IMR-90 (cell line): ENCODE measurements around the gene CCDC9. TPM values are rescaled to one million over a fixed set of nuclear protein-coding genes. Genes with fewer than 3 reads are reported as not detected.

ENCODE experiments used
- ATAC-seq: fragments of 200-7000 bp; cut with Tn5 transposase; 2 replicates; pipeline ENCODE4 v1.9.1; 2020; ENCODE audit warnings: low read depth, mild to moderate bottlenecking, moderate library complexity
- BruUV-seq: library from RNA; stranded (reverse); fragments of 400-500 nt; replicated peaks from 2 replicates; lab custom pipeline; 2021; lab: Mats Ljungman, UMichigan
- CTCF ChIA-PET: fragments of 300-600 bp; formaldehyde crosslinking; extraction: SDS; loops from one replicate; lab custom pipeline; 2021; ENCODE audit warnings: antibody characterized with exemption; lab: Yijun Ruan, JAX
- POLR2A ChIA-PET: fragments of 300-600 bp; sonication (Branson Sonifier 250); formaldehyde crosslinking; loops from one replicate; lab custom pipeline; 2022; ENCODE audit warnings: antibody characterized with exemption; ENCODE audit not compliant: unreplicated experiment; lab: Charles Lee
- DNase-seq: peaks from one replicate; pipeline ENCODE4 v3.0.0; 2013
- H2AFZ ChIP-seq: replicated peaks from 2 replicates; pipeline ENCODE3; 2013; ENCODE audit warnings: low read length, mild to moderate bottlenecking; ENCODE audit not compliant: poor library complexity
- H2AK5ac ChIP-seq: 2 replicates; pipeline ENCODE4 v1.6.1; 2013; ENCODE audit warnings: low read depth, low read length, inconsistent platforms
- H2AK9ac ChIP-seq: replicated peaks from 2 replicates; pipeline ENCODE3; 2013; ENCODE audit warnings: mild to moderate bottlenecking, low read depth, low read length, moderate library complexity; ENCODE audit not compliant: poor library complexity
- H2BK120ac ChIP-seq: 2 replicates; pipeline ENCODE4 v1.6.1; 2013; ENCODE audit warnings: low read depth, low read length, inconsistent platforms
- H2BK15ac ChIP-seq: 3 replicates; pipeline ENCODE4 v1.6.1; 2013; ENCODE audit warnings: low read depth, low read length, inconsistent platforms
- H2BK20ac ChIP-seq: 2 replicates; pipeline ENCODE4 v1.6.1; 2013; ENCODE audit warnings: low read depth, mild to moderate bottlenecking, inconsistent platforms, low read length, moderate library complexity
- H2BK5ac ChIP-seq: 2 replicates; pipeline ENCODE4 v1.6.1; 2013; ENCODE audit warnings: mild to moderate bottlenecking, low read depth, low read length, inconsistent platforms; ENCODE audit not compliant: poor library complexity, severe bottlenecking
- H3K14ac ChIP-seq: replicated peaks from 2 replicates; pipeline ENCODE4 v1.6.1; 2013; ENCODE audit warnings: low read depth, low read length, inconsistent platforms
- H3K18ac ChIP-seq: 2 replicates; pipeline ENCODE4 v1.6.1; 2013; ENCODE audit warnings: low read depth, low read length, control low read depth
- H3K23ac ChIP-seq: 2 replicates; pipeline ENCODE4 v1.6.1; 2013; ENCODE audit warnings: low read depth, low read length, inconsistent platforms
- H3K27ac ChIP-seq: 2 replicates; pipeline ENCODE4 v1.5.1; 2013; ENCODE audit warnings: mild to moderate bottlenecking, control low read depth, low read length; ENCODE audit not compliant: insufficient read depth
- H3K27me3 ChIP-seq: 2 replicates; pipeline ENCODE4 v1.6.1; 2013; ENCODE audit warnings: low read length; ENCODE audit not compliant: control insufficient read depth, insufficient read depth
- H3K36me3 ChIP-seq: 2 replicates; pipeline ENCODE4 v1.6.1; 2013; ENCODE audit warnings: low read length, mixed read lengths; ENCODE audit not compliant: control insufficient read depth, insufficient read depth
- H3K4ac ChIP-seq: 2 replicates; pipeline ENCODE4 v1.6.1; 2013; ENCODE audit warnings: low read depth, low read length, inconsistent platforms
- H3K4me1 ChIP-seq: 2 replicates; pipeline ENCODE4 v1.6.1; 2013; ENCODE audit warnings: low read length, mixed read lengths; ENCODE audit not compliant: control insufficient read depth, insufficient read depth
- H3K4me2 ChIP-seq: 2 replicates; pipeline ENCODE4 v1.6.1; 2013; ENCODE audit warnings: low read depth, mild to moderate bottlenecking, control low read depth, low read length, moderate library complexity
- H3K4me3 ChIP-seq: 2 replicates; pipeline ENCODE4 v1.5.1; 2013; ENCODE audit warnings: low read depth, mild to moderate bottlenecking, control low read depth, low read length, moderate library complexity; ENCODE audit not compliant: insufficient read depth
- H3K56ac ChIP-seq: 2 replicates; pipeline ENCODE4 v1.6.1; 2013; ENCODE audit warnings: low read length, inconsistent platforms; ENCODE audit not compliant: insufficient read depth; ENCODE audit errors: extremely low read depth
- H3K79me1 ChIP-seq, 2 experiments: 2 replicates each; pipeline ENCODE4 v1.6.1; 2013; ENCODE audit warnings: low read length in 2 of 2, inconsistent platforms in 1 of 2, low read depth in 1 of 2
- H3K9ac ChIP-seq: 2 replicates; pipeline ENCODE4 v1.6.1; 2013; ENCODE audit warnings: low read depth, low read length, control low read depth
- H3K9me1 ChIP-seq: 2 replicates; pipeline ENCODE4 v1.6.1; 2013; ENCODE audit warnings: low read length, inconsistent platforms; ENCODE audit not compliant: insufficient read depth
- H3K9me3 ChIP-seq: 2 replicates; pipeline ENCODE4 v1.6.1; 2013; ENCODE audit warnings: low read length; ENCODE audit not compliant: control insufficient read depth, insufficient read depth
- H4K20me1 ChIP-seq: 2 replicates; pipeline ENCODE4 v1.6.1; 2013; ENCODE audit warnings: low read length, inconsistent platforms; ENCODE audit not compliant: insufficient read depth
- H4K5ac ChIP-seq: 2 replicates; pipeline ENCODE4 v1.6.1; 2013; ENCODE audit warnings: mild to moderate bottlenecking, low read depth, low read length, control low read depth
- H4K8ac ChIP-seq, 2 experiments: 2 replicates each; pipeline ENCODE4 v1.6.1; 2013; ENCODE audit warnings: low read depth in 2 of 2, low read length in 2 of 2, control low read depth in 1 of 2, inconsistent platforms in 1 of 2
- H4K91ac ChIP-seq: 2 replicates; pipeline ENCODE4 v1.6.1; 2013; ENCODE audit warnings: low read depth, low read length, inconsistent platforms; ENCODE audit not compliant: insufficient read depth
- BHLHE40 ChIP-seq: fragments of 150-350 bp; IDR thresholded peaks from 2 replicates; pipeline ENCODE4 v1.6.1; 2016; ENCODE audit warnings: mild to moderate bottlenecking, low read depth, low read length
- CEBPB ChIP-seq: IDR thresholded peaks from 2 replicates; pipeline ENCODE4 v1.6.1; 2012; ENCODE audit warnings: low read depth, low read length, improper control_type of control experiment
- CTCF ChIP-seq: conservative IDR thresholded peaks from 2 replicates; pipeline ENCODE4 v1.5.1; 2012; ENCODE audit warnings: mild to moderate bottlenecking, low read depth, low read length, improper control_type of control experiment
- ELK1 ChIP-seq: fragments of 150-350 bp; IDR thresholded peaks from 2 replicates; pipeline ENCODE4 v1.6.1; 2016; ENCODE audit warnings: low read depth, mild to moderate bottlenecking, low read length, moderate library complexity, borderline replicate concordance
- FOS ChIP-seq: fragments of 150-350 bp; IDR thresholded peaks from 2 replicates; pipeline ENCODE4 v1.6.1; 2016; ENCODE audit warnings: low read depth, low read length
- MAFK ChIP-seq: IDR thresholded peaks from 2 replicates; pipeline ENCODE4 v1.6.1; 2012; ENCODE audit warnings: low read depth, low read length, improper control_type of control experiment
- MAZ ChIP-seq: IDR thresholded peaks from 2 replicates; pipeline ENCODE4 v1.6.1; 2012; ENCODE audit warnings: low read depth, mild to moderate bottlenecking, low read length, improper control_type of control experiment, moderate library complexity, borderline replicate concordance
- MXI1 ChIP-seq: IDR thresholded peaks from 2 replicates; pipeline ENCODE4 v1.6.1; 2012; ENCODE audit warnings: low read depth, mild to moderate bottlenecking, low read length, moderate library complexity, borderline replicate concordance
- NFE2L2 ChIP-seq: fragments of 150-350 bp; IDR thresholded peaks from 2 replicates; pipeline ENCODE4 v1.6.1; 2016; ENCODE audit warnings: low read depth, mild to moderate bottlenecking, low read length
- POLR2A ChIP-seq: IDR thresholded peaks from 2 replicates; pipeline ENCODE4 v1.6.1; 2012; ENCODE audit warnings: mild to moderate bottlenecking, low read depth, low read length
- RAD21 ChIP-seq: IDR thresholded peaks from 2 replicates; pipeline ENCODE4 v1.6.1; 2012; ENCODE audit warnings: low read length, improper control_type of control experiment
- SMC3 ChIP-seq: fragments of 150-350 bp; IDR thresholded peaks from 2 replicates; pipeline ENCODE4 v1.6.1; 2016; ENCODE audit warnings: low read depth, mild to moderate bottlenecking, antibody characterized with exemption, low read length, moderate library complexity
- USF2 ChIP-seq: fragments of 150-350 bp; IDR thresholded peaks from 2 replicates; pipeline ENCODE4 v1.6.1; 2017; ENCODE audit warnings: mild to moderate bottlenecking, antibody characterized with exemption, low read length, low read depth
- WGBS, 2 experiments: methylation state at CpG; one replicate each; pipeline versions ENCODE4 v1.1.5 to v1.1.7; 2013; ENCODE audit warnings: missing lambda C conversion rate in 2 of 2; ENCODE audit not compliant: insufficient read length in 1 of 2; ENCODE audit errors: extremely low coverage in 2 of 2; 5-methylcytosine and 5-hydroxymethylcytosine counted together
- dilution Hi-C: fragments of 300-500 bp; cut with HindIII; formaldehyde crosslinking; loops from one replicate; pipeline ENCODE4 v1.14.3; 2018; ENCODE audit warnings: low sequenced_read_pairs; ENCODE audit not compliant: unreplicated experiment
- in situ Hi-C: fragments of 300-500 bp; cut with MboI; formaldehyde crosslinking; loops from 3 replicates; pipeline ENCODE4 v1.14.3; 2019; ENCODE audit warnings: low sequenced_read_pairs, inconsistent platforms, mixed read lengths
- intact Hi-C: fragments of 100-400 bp; cut with micrococcal nuclease; formaldehyde crosslinking; loops from 2 replicates; pipeline ENCODE4 v1.10.0; 2022
- polyA plus RNA-seq, 3 experiments: library from polyadenylated mRNA; depleted of rRNA; stranded (reverse); fragments of >200 nt; gene quantifications; 2 replicates each; pipeline ENCODE4 v1.2.3, GENCODE V29; 2012; ENCODE audit warnings: low replicate concordance in 1 of 3
- total RNA-seq: library from RNA; depleted of rRNA; stranded (reverse); fragments of >200 nt; gene quantifications from 2 replicates; pipeline ENCODE4 v1.2.3, GENCODE V29; 2012

CCDC9 gene
- total and polyA plus RNA-seq, 2 of the 4 experiments (the other 2 are of a cell fraction), result 2.9 to 8.6 TPM

GRCh38 chr19:47303966-47304365, 47.6 kb downstream of the CCDC9 start:
- no peak overlapping the region for H3K4ac ChIP-seq
- no peak overlapping the region for H2BK120ac ChIP-seq
- H3K9ac ChIP-seq, result no peak overlapping the region
- H3K4me2 ChIP-seq, result no peak overlapping the region
- DNase-seq (no peak), ATAC-seq (no peak)
- H3K4me3 ChIP-seq, result no peak overlapping the region
- POLR2A ChIA-PET, result no interaction called here
- in situ Hi-C loops, result no loop called here
- H4K20me1 ChIP-seq, result no peaks in the 10 kb centered on the region
- no peak overlapping the region for H2BK15ac ChIP-seq
- no peaks in the 10 kb centered on the region for H3K27me3 ChIP-seq
- no peak overlapping the region for H2AK5ac ChIP-seq
- H3K36me3 ChIP-seq, result no peaks in the 10 kb centered on the region
- H3K18ac ChIP-seq, result no peak overlapping the region
- H2AFZ ChIP-seq, result no peak overlapping the region
- TF ChIP-seq ELK1 (no peak), POLR2A (no peak), MXI1 (no peak), CTCF (no peak), SMC3 (no peak), FOS (no peak), CEBPB (no peak), RAD21 (no peak), MAFK (no peak), BHLHE40 (no peak), MAZ (no peak), USF2 (no peak), NFE2L2 (no peak)
- dilution Hi-C loops, result no loop called here
- no peaks in the 10 kb centered on the region for H3K4me1 ChIP-seq
- H2BK20ac ChIP-seq, result no peak overlapping the region
- H3K27ac ChIP-seq, result no peak overlapping the region
- no peak overlapping the region for H4K91ac ChIP-seq
- no peaks in the 10 kb centered on the region for H3K9me1 ChIP-seq
- H4K8ac ChIP-seq, result no peak overlapping the region
- no TSS peak for BruUV-seq
- no peaks in the 10 kb centered on the region for H3K79me1 ChIP-seq
- CTCF ChIA-PET, result no interaction called here
- H3K23ac ChIP-seq, result no peak overlapping the region
- no peak overlapping the region for H4K5ac ChIP-seq
- no peaks in the 10 kb centered on the region for H3K9me3 ChIP-seq
- H2BK5ac ChIP-seq, result no peak overlapping the region
- no peak overlapping the region for H2AK9ac ChIP-seq
- no peak overlapping the region for H3K56ac ChIP-seq
- intact Hi-C loops, result no loop called here
- 100% methylated on average over 1 of the region's 6 CpGs; no CpG with 5 or more reads in 1 of the 2 experiments for WGBS, 2 experiments
- no peak overlapping the region for H3K14ac ChIP-seq
